Measurements from ENCODE around the gene MLST8.

MLST8 gene

GRCh38 chr16:2174396-2175131 lies 30.7 kb upstream of the MLST8 start:
- TF ChIP-seq TAF1 (IDR thresholded peaks at IDR 0.05; ENCODE audit: borderline replicate concordance, low read depth, low read length) (no peak), POLR2A (IDR thresholded peaks at IDR 0.05; ENCODE audit: low read depth, low read length) (no peak)
- no peak for DNase-seq (ENCODE audit: insufficient read length)

DNA sequence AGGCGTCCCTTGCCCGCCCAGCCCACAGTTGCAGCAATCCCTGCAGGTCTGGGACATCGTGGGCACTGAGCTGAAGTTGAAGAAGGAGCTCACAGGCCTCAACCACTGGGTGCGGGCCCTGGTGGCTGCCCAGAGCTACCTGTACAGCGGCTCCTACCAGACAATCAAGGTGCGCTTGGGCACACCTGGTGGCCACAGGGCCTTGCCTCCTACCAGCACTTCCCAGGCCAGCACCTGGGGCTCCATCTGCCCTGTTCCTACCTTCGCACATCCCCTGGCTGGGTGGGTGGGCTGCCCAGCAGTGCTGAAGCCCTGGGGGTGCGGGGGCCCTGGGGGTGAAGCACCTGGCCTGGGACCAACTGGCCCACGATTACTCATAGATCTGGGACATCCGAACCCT lies 29.8 kb upstream of the MLST8 start:
- FAIRE-seq, result no peak

More at GRCh38 chr16:2174396-2175131, 30.7 kb upstream of the MLST8 start:
- no peak for FAIRE-seq

DNA sequence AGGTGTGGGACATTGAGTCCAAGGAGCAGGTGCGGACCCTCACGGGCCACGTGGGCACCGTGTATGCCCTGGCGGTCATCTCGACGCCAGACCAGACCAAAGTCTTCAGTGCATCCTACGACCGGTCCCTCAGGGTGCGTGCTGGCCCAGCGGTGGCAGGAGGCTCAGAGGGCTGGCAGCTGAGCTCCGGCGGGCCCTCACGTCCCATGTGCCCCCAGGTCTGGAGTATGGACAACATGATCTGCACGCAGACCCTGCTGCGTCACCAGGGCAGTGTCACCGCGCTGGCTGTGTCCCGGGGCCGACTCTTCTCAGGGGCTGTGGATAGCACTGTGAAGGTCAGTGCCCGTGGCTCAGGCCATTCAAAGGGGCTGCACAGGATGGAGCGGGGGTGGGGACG lies 29.2 kb upstream of the MLST8 start:
- FAIRE-seq (no peak), DNase-seq (ENCODE audit: insufficient read length) (no peak)
- TF ChIP-seq TAF1 (IDR thresholded peaks at IDR 0.05; ENCODE audit: borderline replicate concordance, low read depth, low read length) (no peak), POLR2A (IDR thresholded peaks at IDR 0.05; ENCODE audit: low read depth, low read length) (no peak), POLR2AphosphoS5 (IDR thresholded peaks at IDR 0.05; ENCODE audit: low read depth, low read length) (no peak)

More for the DNA sequence above, 29.8 kb upstream of the MLST8 start:
- no peak for DNase-seq (ENCODE audit: insufficient read length)
- TF ChIP-seq TAF1 (IDR thresholded peaks at IDR 0.05; ENCODE audit: borderline replicate concordance, low read depth, low read length), result no peak
- no peak for TF ChIP-seq POLR2AphosphoS5 (IDR thresholded peaks at IDR 0.05; ENCODE audit: low read depth, low read length)
- TF ChIP-seq POLR2A (IDR thresholded peaks at IDR 0.05; ENCODE audit: low read depth, low read length), result no peak

GRCh38 chr16:2177101-2177500 lies 28.2 kb upstream of the MLST8 start:
- no peak for DNase-seq (ENCODE audit: insufficient read length)
- FAIRE-seq, result no peak
- TF ChIP-seq POLR2AphosphoS5 (IDR thresholded peaks at IDR 0.05; ENCODE audit: low read depth, low read length), result no peak
- no peak for TF ChIP-seq POLR2A (IDR thresholded peaks at IDR 0.05; ENCODE audit: low read depth, low read length)
- TF ChIP-seq TAF1 (IDR thresholded peaks at IDR 0.05; ENCODE audit: borderline replicate concordance, low read depth, low read length), result no peak

DNA sequence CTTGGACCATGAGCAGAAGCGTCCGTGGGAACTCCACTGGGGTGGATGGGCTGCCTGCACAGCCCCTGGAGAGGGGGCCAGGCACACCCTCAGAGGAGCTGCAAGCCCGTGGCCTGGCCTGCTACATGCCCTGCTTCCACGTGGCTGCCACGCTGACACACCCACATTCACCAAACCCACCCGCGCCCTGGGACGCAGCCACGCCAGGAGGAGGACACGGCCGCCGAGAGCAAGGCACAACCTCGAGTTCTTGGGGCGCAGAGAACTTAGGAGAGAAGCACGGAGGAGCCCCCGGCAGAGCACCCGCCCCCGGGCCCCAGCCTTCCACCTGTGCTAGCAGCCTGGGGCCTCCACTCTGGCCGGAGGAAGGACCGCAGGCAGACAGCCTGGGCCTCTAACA lies 27.7 kb upstream of the MLST8 start:
- FAIRE-seq, result no peak

GRCh38 chr16:2178321-2179106 lies 26.7 kb upstream of the MLST8 start:
- DNase-seq (ENCODE audit: insufficient read length) (no peak), FAIRE-seq (no peak)
- TF ChIP-seq TAF1 (IDR thresholded peaks at IDR 0.05; ENCODE audit: borderline replicate concordance, low read depth, low read length) (no peak), POLR2AphosphoS5 (IDR thresholded peaks at IDR 0.05; ENCODE audit: low read depth, low read length) (no peak), POLR2A (IDR thresholded peaks at IDR 0.05; ENCODE audit: low read depth, low read length) (no peak)

More for the DNA sequence above, 27.7 kb upstream of the MLST8 start:
- TF ChIP-seq POLR2AphosphoS5 (IDR thresholded peaks at IDR 0.05; ENCODE audit: low read depth, low read length), result no peak
- TF ChIP-seq POLR2A (IDR thresholded peaks at IDR 0.05; ENCODE audit: low read depth, low read length), result no peak
- TF ChIP-seq TAF1 (IDR thresholded peaks at IDR 0.05; ENCODE audit: borderline replicate concordance, low read depth, low read length), result no peak
- no peak for DNase-seq (ENCODE audit: insufficient read length)

DNA sequence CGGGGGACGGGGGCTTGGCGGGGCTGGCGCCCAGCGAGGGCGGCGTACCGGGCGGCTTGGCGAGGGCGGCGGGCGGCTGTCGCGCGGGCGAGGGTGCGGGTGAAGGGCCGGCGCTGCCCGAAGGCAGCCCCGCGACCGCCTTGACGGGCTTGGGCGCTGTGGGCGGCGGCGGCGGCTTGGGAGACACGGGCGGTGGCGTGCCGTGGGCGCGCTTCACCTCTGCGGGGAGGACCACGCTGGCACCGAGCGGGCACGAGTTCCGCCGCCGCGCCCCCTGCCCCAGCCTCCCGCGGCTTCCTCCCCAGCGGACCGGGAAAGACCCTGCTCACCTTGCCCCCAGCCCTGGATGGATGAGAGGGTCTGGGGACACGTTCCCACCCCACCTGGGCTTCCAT lies 26.1 kb upstream of the MLST8 start:
- FAIRE-seq, result no peak
- no peak for TF ChIP-seq POLR2AphosphoS5 (IDR thresholded peaks at IDR 0.05; ENCODE audit: low read depth, low read length)
- DNase-seq (ENCODE audit: insufficient read length), result no peak

- no peak for TF ChIP-seq POLR2AphosphoS5 (IDR thresholded peaks at IDR 0.05; ENCODE audit: low read depth, low read length)
- no peak for TF ChIP-seq POLR2A (IDR thresholded peaks at IDR 0.05; ENCODE audit: low read depth, low read length)
- TF ChIP-seq TAF1 (IDR thresholded peaks at IDR 0.05; ENCODE audit: borderline replicate concordance, low read depth, low read length), result no peak
- no peak for FAIRE-seq
- DNase-seq (ENCODE audit: insufficient read length), result no peak
Measured at GRCh38 chr16:2179576-2179975, 25.7 kb upstream of the MLST8 start.

DNA sequence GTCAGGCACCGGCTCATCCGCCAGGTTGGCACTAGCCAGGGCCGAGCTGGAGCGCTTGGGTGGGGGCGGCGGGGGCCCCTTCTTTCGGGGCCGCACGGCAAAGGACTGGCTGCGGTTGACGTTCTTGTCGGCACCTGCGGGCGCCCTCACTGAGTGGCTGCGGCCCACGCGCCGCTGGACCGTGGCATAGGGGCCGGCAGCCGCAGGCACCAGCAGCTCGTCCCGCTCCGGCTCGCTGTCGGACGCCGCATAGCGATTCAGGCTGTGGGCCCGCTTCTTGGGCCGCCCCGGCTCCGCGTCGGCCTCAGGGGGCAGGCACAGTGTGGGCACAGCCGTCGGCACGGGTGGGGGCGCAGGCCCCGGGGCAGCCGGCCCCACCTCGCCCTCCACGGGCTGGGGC lies 24.8 kb upstream of the MLST8 start:
- no peak for DNase-seq (ENCODE audit: insufficient read length)
- TF ChIP-seq TAF1 (IDR thresholded peaks at IDR 0.05; ENCODE audit: borderline replicate concordance, low read depth, low read length) (no peak), POLR2A (IDR thresholded peaks at IDR 0.05; ENCODE audit: low read depth, low read length) (no peak), POLR2AphosphoS5 (IDR thresholded peaks at IDR 0.05; ENCODE audit: low read depth, low read length) (no peak)
- no peak for FAIRE-seq

GRCh38 chr16:2180962-2181923 lies 24.0 kb upstream of the MLST8 start:
- DNase-seq (ENCODE audit: insufficient read length) (no peak), FAIRE-seq (no peak)
- TF ChIP-seq POLR2AphosphoS5 (IDR thresholded peaks at IDR 0.05; ENCODE audit: low read depth, low read length) (no peak), POLR2A (IDR thresholded peaks at IDR 0.05; ENCODE audit: low read depth, low read length) (no peak), TAF1 (IDR thresholded peaks at IDR 0.05; ENCODE audit: borderline replicate concordance, low read depth, low read length) (no peak)

- TF ChIP-seq POLR2AphosphoS5 (IDR thresholded peaks at IDR 0.05; ENCODE audit: low read depth, low read length) (no peak), TAF1 (IDR thresholded peaks at IDR 0.05; ENCODE audit: borderline replicate concordance, low read depth, low read length) (no peak), POLR2A (IDR thresholded peaks at IDR 0.05; ENCODE audit: low read depth, low read length) (no peak)
- DNase-seq (ENCODE audit: insufficient read length) (no peak), FAIRE-seq (no peak)
Measured at GRCh38 chr16:2181952-2182351, 23.3 kb upstream of the MLST8 start.
